Glutamatergic neuron (in vitro differentiated cells): ENCODE data around the gene XCR1. TPM values are rescaled to one million over a fixed set of nuclear protein-coding genes. Genes with fewer than 3 reads are reported as not detected.

ENCODE experiments used
- DNase-seq: peaks from one replicate; pipeline ENCODE4 v3.0.0; 2022
- H3K27ac Mint-ChIP-seq: one replicate; pipeline ENCODE4 v1.8.0; 2020; ENCODE audit warnings: mild to moderate bottlenecking, mixed read lengths, inconsistent platforms; ENCODE audit not compliant: unreplicated experiment
- H3K27me3 Mint-ChIP-seq: one replicate; pipeline ENCODE4 v1.8.0; 2020; ENCODE audit warnings: mild to moderate bottlenecking, moderate library complexity, mixed read lengths, inconsistent platforms; ENCODE audit not compliant: unreplicated experiment
- H3K36me3 Mint-ChIP-seq: one replicate; pipeline ENCODE4 v1.8.0; 2020; ENCODE audit warnings: mild to moderate bottlenecking, mixed read lengths, inconsistent platforms; ENCODE audit not compliant: unreplicated experiment
- H3K4me1 Mint-ChIP-seq: one replicate; pipeline ENCODE4 v1.8.0; 2020; ENCODE audit warnings: mild to moderate bottlenecking, low read depth, mixed read lengths, inconsistent platforms; ENCODE audit not compliant: unreplicated experiment
- H3K4me3 Mint-ChIP-seq: one replicate; pipeline ENCODE4 v1.8.0; 2020; ENCODE audit warnings: mild to moderate bottlenecking, mixed read lengths, inconsistent platforms; ENCODE audit not compliant: unreplicated experiment
- H3K9me3 Mint-ChIP-seq: one replicate; pipeline ENCODE4 v1.8.0; 2020; ENCODE audit warnings: mild to moderate bottlenecking, moderate library complexity, mixed read lengths, inconsistent platforms; ENCODE audit not compliant: unreplicated experiment
- CTCF ChIP-seq: fragments of 200-600 bp; sonication (generic); IDR thresholded peaks from one replicate; pipeline ENCODE4 v1.5.0; 2021; ENCODE audit not compliant: partially characterized antibody, unreplicated experiment
- total RNA-seq: library from RNA; stranded (reverse); fragmentation: NEBNext Ultra II Directional; extraction: Animal tissue kit (Norgen Biotek cat#: 25700); gene quantifications from one replicate; pipeline ENCODE4 v1.2.1, GENCODE V29; 2021; ENCODE audit not compliant: unreplicated experiment

XCR1 gene
- total RNA-seq, 1 donor from 2014 or later, result not detected

- Mint-ChIP-seq H3K9me3 (peaks cover 2% of the 10 kb centered on the region), H3K4me1 (peaks cover 11% of the 10 kb centered on the region), H3K27me3 (peaks cover 1% of the 10 kb centered on the region), H3K27ac (peak overlapping the region; percentile 90), H3K36me3 (no peaks in the 10 kb centered on the region), H3K4me3 (peak overlapping the region; percentile 91)
- TF ChIP-seq CTCF, result no peak
- DNase-seq, result peak; percentile 50
Measured at GRCh38 chr3:45994419-45995235, 32.7 kb downstream of the XCR1 start.

- Mint-ChIP-seq H3K36me3 (no peaks in the 10 kb centered on the region), H3K4me1 (peaks cover 11% of the 10 kb centered on the region), H3K9me3 (peaks cover 2% of the 10 kb centered on the region), H3K27ac (peak overlapping the region; percentile 28), H3K4me3 (no peak overlapping the region), H3K27me3 (peaks cover 1% of the 10 kb centered on the region)
- no peak for DNase-seq
- no peak for TF ChIP-seq CTCF
Measured at GRCh38 chr3:45993421-45994027, 33.8 kb downstream of the XCR1 start.

GRCh38 chr3:45992821-45993221 is 34.5 kb downstream of the XCR1 start:
- no peak for DNase-seq
- Mint-ChIP-seq H3K27ac (no peak overlapping the region), H3K4me1 (peaks cover 13% of the 10 kb centered on the region), H3K36me3 (no peaks in the 10 kb centered on the region), H3K4me3 (no peak overlapping the region), H3K9me3 (peaks cover 2% of the 10 kb centered on the region), H3K27me3 (peaks cover 1% of the 10 kb centered on the region)
- TF ChIP-seq CTCF, result no peak

GRCh38 chr3:45992133-45992729 is 35.1 kb downstream of the XCR1 start:
- H3K9me3 Mint-ChIP-seq, result peaks cover 2% of the 10 kb centered on the region
- H3K27ac Mint-ChIP-seq, result no peak overlapping the region
- DNase-seq, result no peak
- H3K36me3 Mint-ChIP-seq, result no peaks in the 10 kb centered on the region
- peaks cover 1% of the 10 kb centered on the region for H3K27me3 Mint-ChIP-seq
- H3K4me1 Mint-ChIP-seq, result peaks cover 13% of the 10 kb centered on the region
- TF ChIP-seq CTCF, result no peak
- H3K4me3 Mint-ChIP-seq, result no peak overlapping the region
